Measurements from ENCODE around the gene RFX4.

Gene RFX4

GRCh38 chr12:106646472-106646871, 63.7 kb downstream of the RFX4 start:
- no peak for DNase-seq (ENCODE audit: low read depth)

GRCh38 chr12:106647793-106648514, 65.2 kb downstream of the RFX4 start:
- no peak for DNase-seq (ENCODE audit: low read depth)

- DNase-seq (ENCODE audit: low read depth): no peak
Measured at GRCh38 chr12:106648736-106649135, 65.9 kb downstream of the RFX4 start.

- no peak for DNase-seq (ENCODE audit: low read depth)
Measured at GRCh38 chr12:106651552-106651951, 68.7 kb downstream of the RFX4 start.

GRCh38 chr12:106652510-106653015, 69.8 kb downstream of the RFX4 start:
- no peak for DNase-seq (ENCODE audit: low read depth)

- no peak for DNase-seq (ENCODE audit: low read depth)
Measured at GRCh38 chr12:106655577-106655976, 72.8 kb downstream of the RFX4 start.

- DNase-seq (ENCODE audit: low read depth): no peak
Measured at GRCh38 chr12:106657488-106657887, 74.7 kb downstream of the RFX4 start.

GRCh38 chr12:106663385-106663784, 80.6 kb downstream of the RFX4 start:
- no peak for DNase-seq (ENCODE audit: low read depth)

GRCh38 chr12:106669216-106669615, 86.4 kb downstream of the RFX4 start:
- DNase-seq (ENCODE audit: low read depth): no peak

- DNase-seq (ENCODE audit: low read depth): no peak
Measured at GRCh38 chr12:106670131-106670530, 87.3 kb downstream of the RFX4 start.

- DNase-seq (ENCODE audit: low read depth): no peak
Measured at GRCh38 chr12:106671840-106672239, 89.0 kb downstream of the RFX4 start.

- no peak for DNase-seq (ENCODE audit: low read depth)
Measured at GRCh38 chr12:106672314-106673025, 89.7 kb downstream of the RFX4 start.

- no peak for DNase-seq (ENCODE audit: low read depth)
Measured at GRCh38 chr12:106673141-106673540, 90.3 kb downstream of the RFX4 start.

GRCh38 chr12:106675651-106676435, 93.0 kb downstream of the RFX4 start:
- DNase-seq (ENCODE audit: low read depth): no peak

GRCh38 chr12:106679574-106679973, 96.8 kb downstream of the RFX4 start:
- DNase-seq (ENCODE audit: low read depth): no peak

- no peak for DNase-seq (ENCODE audit: low read depth)
Measured at GRCh38 chr12:106680280-106680679, 97.5 kb downstream of the RFX4 start.

- no peak for DNase-seq (ENCODE audit: low read depth)
Measured at GRCh38 chr12:106681210-106681609, 98.4 kb downstream of the RFX4 start.

GRCh38 chr12:106682594-106683234, 99.9 kb downstream of the RFX4 start:
- DNase-seq (ENCODE audit: low read depth): no peak

- no peak for DNase-seq (ENCODE audit: low read depth)
Measured at GRCh38 chr12:106684497-106684896, 101.7 kb downstream of the RFX4 start.

GRCh38 chr12:106685381-106685780, 102.6 kb downstream of the RFX4 start:
- DNase-seq (ENCODE audit: low read depth): no peak

GRCh38 chr12:106687672-106688071, 104.9 kb downstream of the RFX4 start:
- no peak for DNase-seq (ENCODE audit: low read depth)

All from activated T-cell treated with anti-CD3 and anti-CD28 coated beads for 48 hours (primary cell).